Measurements from ENCODE around the gene ACOT8.
"Not testable (repeated sequence)": the region's sequence is repeated elsewhere in the genome, so short reads cannot be mapped to it uniquely, and the experiment has no call there.

ACOT8 gene

DNA sequence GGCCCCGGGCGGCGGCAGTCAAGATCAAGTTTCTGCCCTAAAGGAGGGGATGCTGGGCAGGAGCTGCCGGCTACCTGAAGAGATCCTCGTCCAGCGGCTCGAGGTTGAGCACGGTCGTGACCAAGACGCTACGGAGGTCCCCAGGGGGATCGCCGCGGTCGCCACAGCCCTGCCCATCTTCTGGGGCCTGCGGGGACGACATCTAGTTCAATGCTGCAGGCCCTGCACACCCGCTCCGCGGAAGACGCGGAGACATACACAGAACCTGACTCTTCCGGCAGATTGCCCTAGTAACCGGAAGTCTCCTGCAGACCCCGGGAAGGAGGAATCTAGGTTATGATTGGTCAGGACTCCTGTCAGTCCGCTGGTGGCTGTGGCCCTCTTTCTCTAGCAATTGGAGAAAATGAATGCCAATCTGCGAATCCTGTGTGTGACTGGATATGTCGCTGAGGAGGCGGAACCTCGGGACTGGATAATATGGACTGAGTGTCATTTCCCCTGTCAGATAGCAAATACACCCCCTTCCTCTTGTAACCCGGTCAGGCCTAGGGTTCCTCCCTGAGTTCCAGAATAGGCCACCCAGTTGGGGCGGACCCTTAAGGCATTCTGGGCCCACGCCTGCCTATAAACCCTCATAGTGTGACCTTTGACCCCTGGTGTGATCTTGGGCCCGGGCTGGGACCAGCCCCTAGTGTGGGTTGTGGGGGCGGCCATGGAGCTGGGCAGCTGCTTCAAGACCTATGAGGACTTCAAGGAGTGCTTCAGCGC is at the start of gene ACOT8, which contains the start of gene ZSWIM3:
Gene ACOT8, minus strand, starts transcription at position 279 of the 768 bp plus-strand sequence. Its CDS starts 77 bp downstream, at position 202.
Gene ZSWIM3, plus strand, starts transcription at position 501 of the 768 bp plus-strand sequence. Its CDS starts 212 bp downstream, at position 713.
- DNase-seq (ENCODE audit: low spot score), result peak; percentile 100

DNA sequence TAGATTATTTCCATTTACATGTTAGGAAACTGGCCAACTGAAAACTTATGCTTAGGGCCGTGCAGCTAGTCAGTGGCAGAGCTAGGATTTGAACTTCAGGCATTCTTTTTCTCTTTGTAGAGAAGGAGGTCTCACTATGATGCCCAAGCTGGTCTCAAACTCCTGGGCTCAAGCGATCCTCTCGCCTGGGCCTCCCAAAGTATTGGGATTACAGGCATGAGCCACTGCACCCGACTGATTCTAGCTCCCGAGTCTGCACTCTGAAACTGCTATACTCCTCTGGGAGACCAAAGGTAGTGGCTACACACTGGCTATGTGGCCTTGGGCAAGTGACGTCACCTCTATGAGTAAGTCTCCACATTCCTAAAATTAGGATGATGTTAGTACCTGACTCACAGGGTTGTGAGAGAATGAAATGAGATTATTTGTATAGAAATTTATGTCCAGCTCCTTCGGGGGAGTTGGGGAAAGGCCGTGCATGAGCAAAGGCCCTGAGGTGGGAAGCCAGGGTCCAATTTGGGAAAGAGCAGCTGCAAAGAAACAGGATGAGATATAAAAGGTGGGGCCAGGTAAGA is 48.4 kb upstream of the ACOT8 start:
- no peak for DNase-seq (ENCODE audit: low spot score)

DNA sequence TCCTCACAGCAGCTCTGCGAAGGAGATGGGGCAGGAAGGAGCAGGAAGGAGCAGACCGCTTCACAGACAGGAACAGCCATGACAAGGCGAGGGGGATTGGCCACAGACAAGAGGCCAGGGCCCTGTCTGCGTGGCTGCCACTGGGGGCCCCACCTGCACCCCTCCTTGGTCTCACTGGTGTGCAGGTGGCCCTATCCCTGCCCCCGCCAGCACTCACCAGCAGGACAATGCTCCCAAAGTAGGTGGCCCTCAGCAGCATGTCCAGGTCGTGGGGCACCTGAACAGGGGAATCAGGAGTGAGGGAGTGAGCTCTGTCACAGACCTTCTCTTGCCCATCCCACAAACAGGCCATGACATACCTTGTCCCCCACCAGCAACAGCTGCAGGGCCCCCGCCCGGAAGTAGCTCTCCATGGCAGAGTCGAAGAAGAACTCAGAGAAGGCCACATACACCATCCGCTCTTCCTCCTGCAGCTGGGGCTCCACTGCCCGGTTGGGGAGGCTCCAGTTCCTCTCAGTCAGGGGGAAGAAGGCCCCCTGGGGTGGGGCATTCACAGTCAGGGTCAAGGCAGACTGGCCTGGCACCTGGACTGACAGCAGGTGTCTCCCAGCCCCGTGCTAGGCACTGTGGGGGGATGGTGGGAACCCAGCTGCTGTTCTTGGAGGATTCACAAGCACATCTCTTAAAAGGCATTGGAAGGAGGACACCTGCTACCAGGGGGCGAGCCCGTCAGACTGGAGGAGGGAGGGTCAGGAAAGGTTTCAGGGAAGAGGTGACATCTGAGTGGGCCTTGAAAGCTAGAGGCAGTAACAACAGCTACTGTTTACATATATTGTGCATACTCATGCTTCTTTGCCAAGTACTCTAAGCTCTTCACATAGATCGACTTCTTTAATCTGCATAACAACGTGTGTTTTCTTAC is 47.7 kb upstream of the ACOT8 start:
- no peak for DNase-seq (ENCODE audit: low spot score)

DNA sequence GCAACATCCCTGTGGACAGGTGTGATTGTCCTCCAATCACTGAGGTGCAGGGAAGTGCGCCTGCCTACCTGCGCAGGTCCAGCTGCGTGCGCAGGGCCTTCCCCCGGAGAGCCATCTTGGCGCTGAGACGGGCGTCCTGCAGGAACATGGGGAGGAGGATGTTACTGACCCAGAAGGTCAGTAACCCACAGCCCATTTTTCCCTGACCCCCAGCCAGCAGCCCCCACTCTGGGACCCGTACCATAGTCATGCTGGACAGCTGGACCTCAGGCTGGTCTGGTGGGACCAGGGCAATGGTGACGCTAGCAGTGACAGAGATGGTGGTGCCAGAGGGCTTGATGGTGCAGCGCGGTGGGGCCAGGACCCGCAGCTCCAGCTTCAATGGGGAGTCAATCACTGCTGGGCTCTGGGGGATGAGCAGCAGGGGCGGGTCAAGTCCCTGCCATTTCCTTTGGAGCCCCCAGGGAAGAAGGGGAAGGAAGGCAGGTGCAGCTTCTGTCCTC is 45.1 kb upstream of the ACOT8 start:
- no peak for DNase-seq (ENCODE audit: low spot score)

DNA sequence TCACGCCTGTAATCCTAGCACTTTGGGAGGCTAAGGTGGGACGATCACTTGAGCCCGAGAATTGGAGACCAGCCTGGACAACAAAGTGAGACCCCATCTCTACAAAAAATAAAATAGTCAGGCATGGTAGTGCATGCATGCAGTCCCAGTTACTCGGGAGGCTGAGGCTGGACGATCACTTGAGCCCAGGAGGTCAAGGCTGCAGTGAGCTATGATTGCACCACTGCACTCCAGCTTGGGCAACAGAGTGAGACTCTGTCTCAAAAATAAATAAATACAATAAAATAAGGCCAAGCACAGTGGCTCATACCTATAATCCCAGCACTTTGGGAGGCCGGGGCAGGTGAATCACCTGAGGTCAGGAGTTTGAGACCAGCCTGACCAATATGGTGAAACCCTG is 44.1 kb upstream of the ACOT8 start:
- DNase-seq (ENCODE audit: low spot score), result not testable (repeated sequence)

DNA sequence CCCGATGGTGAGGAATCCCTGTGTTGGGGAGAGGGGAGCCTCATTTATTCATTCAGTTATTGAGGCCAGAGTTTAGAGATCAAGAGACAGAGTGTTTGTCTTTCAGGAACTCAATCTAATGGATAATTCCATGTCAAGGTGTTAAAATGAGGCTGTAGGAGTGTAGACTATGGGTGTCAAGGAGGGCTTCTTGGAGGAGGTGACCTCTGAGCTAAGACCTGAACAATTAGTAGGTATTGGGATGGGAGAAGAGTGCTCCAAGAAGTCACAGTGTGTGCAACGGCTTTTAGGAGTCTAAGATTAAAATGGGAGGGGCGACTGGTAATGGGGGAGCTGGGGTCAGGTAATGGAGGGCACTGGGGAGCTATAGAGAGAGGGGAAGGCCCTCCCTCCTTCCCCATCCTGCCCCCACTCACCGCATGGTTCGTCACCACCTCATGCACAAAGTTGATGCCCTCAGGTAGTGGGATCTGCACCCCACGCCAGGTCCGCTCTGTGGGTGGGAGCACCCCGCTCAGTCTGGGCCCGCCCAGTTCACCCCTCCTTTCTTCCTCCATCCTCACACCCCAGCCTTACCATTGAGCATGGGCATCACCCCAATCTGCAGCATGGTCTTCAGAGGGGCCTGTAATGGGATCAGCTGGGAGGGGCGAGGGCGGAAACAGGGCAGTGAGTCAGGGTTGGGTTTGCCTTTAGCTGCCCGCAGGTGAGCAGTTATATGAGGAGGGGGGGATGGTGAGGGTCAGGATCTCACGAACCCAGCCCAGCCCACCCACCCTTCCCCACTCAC is 42.0 kb upstream of the ACOT8 start:
- DNase-seq (ENCODE audit: low spot score), result no peak

DNA sequence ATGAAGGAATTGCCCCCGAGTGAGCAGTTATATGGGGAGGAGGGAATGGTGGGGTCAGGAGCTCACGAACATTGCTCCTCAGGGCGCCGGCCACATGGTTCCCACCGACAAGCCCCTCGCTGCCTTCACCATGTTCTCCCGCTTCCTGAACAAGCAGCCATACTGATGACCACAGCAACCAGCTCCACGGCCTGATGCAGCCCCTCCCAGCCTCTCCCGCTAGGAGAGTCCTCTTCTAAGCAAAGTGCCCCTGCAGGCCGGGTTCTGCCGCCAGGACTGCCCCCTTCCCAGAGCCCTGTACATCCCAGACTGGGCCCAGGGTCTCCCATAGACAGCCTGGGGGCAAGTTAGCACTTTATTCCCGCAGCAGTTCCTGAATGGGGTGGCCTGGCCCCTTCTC is 41.1 kb upstream of the ACOT8 start:
- no peak for DNase-seq (ENCODE audit: low spot score)

DNA sequence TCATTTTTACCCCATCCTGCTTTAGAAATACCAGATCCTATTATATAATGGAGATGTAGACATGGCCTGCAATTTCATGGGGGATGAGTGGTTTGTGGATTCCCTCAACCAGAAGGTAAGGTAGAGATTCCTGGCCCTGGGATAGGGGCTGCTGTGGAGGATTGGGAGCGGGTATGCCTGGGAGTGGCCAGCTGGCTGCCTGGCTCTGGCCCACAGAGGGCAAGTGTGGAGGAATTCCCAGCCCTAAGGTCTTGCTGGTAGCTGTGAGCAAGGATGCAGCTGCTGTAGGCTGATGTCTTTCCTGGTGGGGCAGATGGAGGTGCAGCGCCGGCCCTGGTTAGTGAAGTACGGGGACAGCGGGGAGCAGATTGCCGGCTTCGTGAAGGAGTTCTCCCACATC is 40.5 kb upstream of the ACOT8 start:
- DNase-seq (ENCODE audit: low spot score), result no peak

DNA sequence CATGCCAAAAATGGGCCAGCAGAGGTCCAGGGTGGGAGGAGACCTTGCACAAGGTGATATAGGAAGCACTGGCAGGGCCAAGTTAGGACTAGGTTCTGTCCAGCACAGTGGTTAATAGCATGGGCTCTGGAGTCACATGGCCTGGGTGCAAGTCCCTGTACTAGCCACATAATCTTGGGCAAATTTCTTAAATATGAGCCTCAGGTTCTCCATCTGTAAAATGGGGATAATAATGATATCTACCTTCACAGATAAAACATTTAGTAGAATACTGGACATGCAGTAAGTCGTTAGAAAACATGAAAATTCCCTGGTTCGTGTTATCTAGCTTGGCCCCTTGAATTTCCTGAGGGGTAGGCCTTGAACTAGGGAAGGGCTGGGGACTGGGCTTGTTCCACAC is 40.1 kb upstream of the ACOT8 start:
- DNase-seq (ENCODE audit: low spot score), result no peak

DNA sequence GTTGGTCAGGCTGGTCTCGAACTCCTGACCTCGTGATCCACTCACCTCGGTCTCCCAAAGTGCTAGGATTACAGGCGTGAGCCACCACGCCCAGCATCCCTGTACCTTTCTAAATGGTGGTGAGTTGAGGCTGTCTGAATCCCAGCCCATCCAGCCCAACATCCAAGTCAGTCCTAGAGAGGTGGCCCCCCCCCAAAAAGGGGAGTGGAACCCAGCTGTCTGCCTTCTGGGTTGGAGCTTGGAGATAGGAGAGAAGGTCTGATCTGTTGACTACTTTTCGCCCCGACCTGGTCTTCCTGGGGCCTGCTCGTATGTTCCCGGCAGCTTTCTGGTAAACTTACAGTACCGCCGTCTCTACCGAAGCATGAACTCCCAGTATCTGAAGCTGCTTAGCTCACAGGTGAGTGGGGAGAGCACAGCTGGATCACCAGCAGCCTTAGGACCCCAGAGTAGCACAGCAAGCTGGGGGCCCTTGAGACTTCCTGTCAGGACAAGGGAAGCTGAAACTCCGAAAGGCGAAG is 39.5 kb upstream of the ACOT8 start:
- no peak for DNase-seq (ENCODE audit: low spot score)

DNA sequence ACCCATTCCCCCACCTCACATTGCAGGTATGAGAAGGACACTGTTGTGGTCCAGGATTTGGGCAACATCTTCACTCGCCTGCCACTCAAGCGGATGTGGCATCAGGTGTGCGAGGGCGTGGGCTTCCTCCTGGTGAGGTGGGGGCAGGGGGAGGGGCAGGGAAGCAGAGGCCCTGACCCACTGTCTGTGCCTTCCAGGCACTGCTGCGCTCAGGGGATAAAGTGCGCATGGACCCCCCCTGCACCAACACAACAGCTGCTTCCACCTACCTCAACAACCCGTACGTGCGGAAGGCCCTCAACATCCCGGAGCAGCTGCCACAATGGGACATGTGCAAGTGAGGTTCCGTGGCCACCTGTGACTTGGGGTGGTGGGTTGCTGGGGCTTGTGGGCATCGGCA is 37.6 kb upstream of the ACOT8 start:
- DNase-seq (ENCODE audit: low spot score), result no peak

DNA sequence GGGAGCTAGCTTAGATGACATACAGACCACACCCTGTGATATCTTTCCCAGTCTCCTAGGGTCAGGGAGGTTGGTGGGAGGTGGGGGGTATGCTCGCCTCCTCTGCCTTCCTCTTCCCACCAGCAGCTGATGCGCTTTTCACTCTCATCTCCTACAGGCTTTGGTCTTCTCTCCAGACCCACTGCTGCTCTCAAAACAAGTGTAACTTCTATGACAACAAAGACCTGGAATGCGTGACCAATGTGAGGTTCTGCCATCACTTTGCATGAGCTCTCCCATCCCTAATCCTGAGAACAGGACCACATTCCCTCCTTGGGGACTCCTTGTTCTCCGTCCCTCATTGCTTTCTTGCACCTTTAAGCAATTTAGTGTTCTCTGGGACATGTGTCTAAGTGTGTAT is 36.6 kb upstream of the ACOT8 start:
- no peak for DNase-seq (ENCODE audit: low spot score)

DNA sequence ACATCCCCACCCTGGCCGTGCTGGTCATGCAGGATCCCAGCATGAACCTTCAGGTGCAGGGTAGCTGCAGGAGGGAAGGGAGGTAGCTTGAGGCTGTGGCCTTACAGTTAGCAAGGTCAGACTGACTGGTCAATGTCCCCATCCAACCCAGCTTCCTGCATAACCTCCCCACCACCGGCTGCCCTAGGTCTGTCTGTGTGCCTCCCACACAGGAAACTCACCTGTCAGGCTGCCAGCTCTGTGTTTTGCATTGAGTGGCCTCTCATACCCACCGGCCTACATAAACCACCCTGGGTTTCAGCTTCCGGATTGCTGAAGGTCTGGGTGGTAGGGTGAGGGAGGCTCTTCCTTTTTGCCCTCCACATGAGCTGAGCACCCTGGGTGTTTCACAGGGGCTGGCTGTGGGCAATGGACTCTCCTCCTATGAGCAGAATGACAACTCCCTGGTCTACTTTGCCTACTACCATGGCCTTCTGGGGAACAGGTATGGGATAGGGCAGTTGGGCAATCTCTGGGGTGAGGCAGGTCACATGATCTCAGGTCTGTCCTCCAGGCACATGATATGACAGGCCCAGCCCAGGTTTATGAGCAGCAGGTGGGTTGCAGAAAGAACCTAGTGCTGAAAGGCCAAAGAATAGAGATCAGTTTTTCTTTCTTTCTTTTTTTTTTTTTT is 35.8 kb upstream of the ACOT8 start:
- DNase-seq (ENCODE audit: low spot score), result no peak

DNA sequence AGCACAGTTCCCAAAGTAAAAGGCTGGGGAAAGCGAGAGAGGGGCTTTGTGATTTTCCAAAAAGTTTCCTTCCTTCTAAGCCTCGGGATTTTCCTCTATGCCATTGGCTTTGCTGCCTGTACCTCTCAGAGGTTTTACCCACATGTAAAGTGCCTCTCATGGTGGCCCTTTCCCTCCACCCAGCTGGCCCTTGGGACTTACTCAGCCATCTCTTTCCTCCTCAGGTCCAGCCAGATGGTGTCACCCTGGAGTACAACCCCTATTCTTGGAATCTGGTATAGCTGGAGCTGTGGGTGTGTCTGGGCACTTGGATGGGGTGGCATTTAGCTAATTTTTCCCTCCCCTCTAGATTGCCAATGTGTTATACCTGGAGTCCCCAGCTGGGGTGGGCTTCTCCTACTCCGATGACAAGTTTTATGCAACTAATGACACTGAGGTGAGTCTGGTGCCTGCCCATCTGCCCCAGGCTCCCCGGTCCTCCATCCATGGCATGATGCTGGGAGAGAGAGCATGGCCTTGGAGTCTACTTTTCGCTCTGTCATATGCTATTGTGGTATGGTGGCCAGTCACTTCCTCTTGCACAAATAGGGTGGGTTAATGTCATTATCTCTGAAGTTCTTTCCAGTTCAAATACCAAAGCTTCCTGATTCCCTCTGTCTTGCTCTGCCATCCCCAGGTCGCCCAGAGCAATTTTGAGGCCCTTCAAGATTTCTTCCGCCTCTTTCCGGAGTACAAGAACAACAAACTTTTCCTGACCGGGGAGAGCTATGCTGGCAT is 35.0 kb upstream of the ACOT8 start:
- DNase-seq (ENCODE audit: low spot score), result no peak

DNA sequence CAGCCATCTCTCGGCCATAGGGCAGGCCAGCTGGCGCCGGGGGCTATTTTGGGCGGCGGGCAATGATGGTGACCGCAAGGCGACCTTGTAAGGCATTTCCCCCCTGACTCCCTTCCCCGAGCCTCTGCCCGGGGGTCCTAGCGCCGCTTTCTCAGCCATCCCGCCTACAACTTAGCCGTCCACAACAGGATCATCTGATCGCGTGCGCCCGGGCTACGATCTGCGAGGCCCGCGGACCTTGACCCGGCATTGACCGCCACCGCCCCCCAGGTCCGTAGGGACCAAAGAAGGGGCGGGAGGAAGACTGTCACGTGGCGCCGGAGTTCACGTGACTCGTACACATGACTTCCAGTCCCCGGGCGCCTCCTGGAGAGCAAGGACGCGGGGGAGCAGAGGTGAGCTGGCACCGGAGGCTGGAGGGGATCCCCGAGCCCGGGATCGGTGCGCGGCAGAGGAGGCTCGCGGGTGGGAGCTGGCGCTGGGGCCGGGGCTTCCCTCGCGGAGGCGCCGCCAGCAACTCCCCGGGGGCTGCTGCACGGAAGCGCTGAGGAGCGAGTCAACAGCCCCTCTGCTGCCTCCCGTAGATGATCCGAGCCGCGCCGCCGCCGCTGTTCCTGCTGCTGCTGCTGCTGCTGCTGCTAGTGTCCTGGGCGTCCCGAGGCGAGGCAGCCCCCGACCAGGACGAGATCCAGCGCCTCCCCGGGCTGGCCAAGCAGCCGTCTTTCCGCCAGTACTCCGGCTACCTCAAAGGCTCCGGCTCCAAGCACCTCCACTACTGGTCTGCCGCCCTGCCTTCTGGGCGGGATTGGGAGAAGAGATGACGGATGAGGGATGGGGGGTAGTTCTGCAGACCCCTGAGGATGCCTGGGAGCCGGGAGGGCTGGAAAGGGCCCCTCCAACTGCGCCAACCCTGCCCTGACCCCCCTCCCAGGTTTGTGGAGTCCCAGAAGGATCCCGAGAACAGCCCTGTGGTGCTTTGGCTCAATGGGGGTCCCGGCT is 34.1 kb upstream of the ACOT8 start, which contains the start of the genes CTSA and NEURL2:
Gene CTSA, plus strand, starts transcription at position 351 of the 999 bp plus-strand sequence. Its CDS starts 234 bp downstream, at position 585.
Gene NEURL2, minus strand, starts transcription at position 224 of the 999 bp plus-strand sequence. Its CDS starts 217 bp downstream, at position 7.
- DNase-seq (ENCODE audit: low spot score), result peak; percentile 86

DNA sequence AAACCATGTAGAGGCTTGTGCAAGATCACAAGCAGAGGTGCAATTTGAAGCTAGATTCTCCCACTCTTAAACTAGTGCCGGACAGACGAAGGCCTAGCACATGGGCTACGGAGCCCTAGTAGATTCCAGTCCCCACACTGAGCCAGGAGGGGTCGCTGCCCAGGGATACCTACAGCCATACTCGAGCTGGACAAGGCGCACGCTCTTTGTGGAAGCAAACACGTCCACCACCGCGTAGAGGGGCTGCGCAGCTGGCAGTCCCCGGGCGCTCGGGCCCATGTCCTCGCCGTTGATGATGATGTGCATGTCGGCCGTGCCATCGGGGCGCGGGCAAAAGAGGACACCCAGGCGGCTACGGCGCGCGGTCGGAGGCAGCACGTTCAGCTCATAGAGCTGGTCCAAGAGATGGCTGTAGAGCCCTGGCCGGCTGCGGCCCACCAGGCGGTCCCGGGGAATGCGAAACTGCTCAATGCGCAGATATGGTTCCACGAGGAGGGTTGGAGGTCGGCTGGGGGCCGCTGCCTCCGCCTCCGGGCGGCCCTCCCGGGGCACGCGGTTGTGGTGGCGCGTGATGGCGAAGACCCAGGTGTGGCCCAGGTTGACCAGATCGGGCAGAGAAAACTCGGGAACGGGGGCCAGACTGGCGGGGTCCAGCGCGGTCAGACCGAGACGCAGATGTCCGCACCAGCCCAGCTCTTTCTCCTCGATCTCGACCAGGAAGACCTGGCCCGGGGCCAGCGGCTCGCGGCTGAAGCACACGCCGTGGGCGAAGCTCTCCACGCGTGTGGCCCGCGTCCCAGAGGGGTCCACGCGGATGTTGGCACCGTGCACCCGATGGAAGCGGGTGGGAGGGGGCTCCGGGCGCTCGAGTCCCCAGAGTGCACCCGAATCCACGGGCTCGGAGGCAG is 33.1 kb upstream of the ACOT8 start:
- DNase-seq (ENCODE audit: low spot score), result peak; percentile 59

DNA sequence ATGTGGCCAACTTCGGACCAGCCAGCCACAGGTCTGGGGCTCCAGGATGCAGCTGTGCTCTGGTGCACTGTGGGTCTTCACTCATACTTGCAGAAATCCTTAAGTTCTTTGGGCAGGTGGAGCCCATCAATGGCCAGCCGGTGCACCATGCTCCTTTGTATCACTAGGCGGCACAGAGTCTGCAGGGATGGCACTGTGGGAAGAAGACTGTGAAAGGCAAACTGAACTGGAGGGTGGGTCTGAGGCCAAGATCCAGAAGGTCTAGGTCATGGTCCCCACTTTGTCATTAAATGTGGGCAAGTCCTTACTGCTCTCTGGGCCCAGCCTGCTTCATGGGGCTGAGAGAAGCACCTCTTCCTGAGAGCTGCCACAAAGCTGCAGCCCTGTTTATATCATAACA is 31.5 kb upstream of the ACOT8 start:
- no peak for DNase-seq (ENCODE audit: low spot score)
